GM12891 (cell line): Measurements from ENCODE around the gene KAT5.

ENCODE experiments used
- POLR2A ChIP-seq: IDR thresholded peaks from 2 replicates; pipeline ENCODE4 v1.6.1; 2011; ENCODE audit warnings: low read depth, low read length, control low read depth
- POU2F2 ChIP-seq: IDR thresholded peaks from 2 replicates; pipeline ENCODE4 v1.6.1; 2011; ENCODE audit warnings: low read depth, mild to moderate bottlenecking, control low read depth, low read length, moderate library complexity

DNA sequence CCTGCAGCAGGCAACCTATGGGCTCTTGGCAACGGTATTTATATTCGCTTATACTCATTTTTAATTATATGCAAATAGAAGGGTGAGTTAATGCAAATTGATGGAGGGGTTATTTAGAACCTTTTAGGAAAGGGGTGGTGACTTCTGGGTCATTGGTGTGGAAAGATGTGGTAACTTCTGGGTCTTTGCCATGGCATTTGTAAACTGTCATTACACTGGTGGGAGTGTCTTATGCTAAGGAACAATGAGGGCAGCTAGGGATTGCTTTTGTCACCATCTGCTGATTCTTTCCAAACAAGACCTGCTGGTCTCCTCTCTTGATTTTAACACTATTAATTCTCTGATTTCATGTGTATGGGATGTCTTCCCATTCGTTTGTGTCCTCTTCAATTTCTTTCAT is 11.7 kb upstream of the KAT5 start:
- TF ChIP-seq POLR2A (no peak), POU2F2 (no peak)
